NCI-H2227 (cell line): ENCODE measurements around the gene TTK.

ENCODE experiments used
- DNase-seq: peaks from one replicate; lab custom pipeline; 2025; ENCODE audit not compliant: unreplicated experiment; lab: John Stamatoyannopoulos, UW

The TTK gene

DNA sequence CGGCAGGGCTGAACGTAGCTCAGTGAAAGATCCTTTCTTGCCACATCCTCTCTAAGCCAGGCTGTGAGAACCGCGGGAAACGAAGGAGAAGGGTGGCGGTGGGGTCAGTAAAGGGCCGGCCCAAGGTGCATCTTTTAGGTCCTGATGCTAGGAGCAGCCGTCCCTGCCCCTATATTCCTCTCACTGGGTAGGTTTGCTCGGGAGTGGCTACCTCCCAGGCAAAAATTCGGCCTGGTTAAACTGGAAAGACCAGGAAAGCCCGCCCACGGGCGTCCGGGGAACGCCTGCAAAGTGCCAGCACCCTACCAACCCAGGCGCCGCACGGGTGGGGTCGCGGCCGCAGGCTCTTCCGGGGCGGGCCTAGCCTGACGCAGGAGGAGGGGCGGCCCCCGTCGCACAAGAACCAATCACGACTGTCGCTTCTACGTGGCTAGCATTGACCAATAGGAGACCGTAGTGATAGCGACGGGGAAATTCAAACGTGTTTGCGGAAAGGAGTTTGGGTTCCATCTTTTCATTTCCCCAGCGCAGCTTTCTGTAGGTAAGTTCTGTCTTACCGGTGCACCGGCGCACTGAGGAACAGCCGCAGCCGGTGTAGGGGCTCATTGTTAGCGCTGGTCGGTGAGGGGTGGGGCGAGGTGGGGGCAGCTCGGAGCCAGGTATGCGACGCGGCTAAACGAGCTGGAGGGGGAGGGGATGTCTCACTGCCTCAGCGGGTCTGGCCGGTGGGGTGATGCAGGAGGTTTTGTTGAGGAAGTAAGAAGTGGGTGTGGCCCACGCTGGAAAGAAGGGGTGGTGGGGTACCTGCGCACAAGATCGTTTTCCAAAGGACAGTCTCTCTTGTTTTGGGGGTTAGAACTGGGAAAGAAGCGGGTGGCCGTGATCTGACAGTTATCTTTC is at the start of gene TTK:
TSS of gene TTK (plus strand) at position 477 of the 900 bp plus-strand sequence. CDS start 1,195 bp downstream, outside the sequence.
- peak; percentile 93 for DNase-seq

DNA sequence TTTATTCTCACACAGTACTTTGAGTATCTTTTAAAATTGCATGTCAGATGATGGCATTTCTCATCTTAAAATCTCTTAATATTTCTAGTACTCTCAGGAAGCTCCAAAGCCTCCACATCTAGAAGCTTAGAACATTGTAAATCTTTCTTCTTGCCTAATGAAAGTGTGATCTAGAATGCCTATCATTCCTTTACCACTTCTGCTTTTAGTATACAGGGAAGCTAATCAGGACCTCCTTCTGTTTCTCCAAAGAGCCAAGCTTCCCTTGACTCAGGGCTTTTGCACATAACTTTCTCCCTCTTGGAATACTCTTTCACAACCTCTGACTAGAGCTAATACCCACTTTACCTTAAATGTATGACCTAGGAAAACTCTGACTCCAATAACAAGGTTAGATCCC is 49.6 kb upstream of the TTK start:
- no peak for DNase-seq

DNA sequence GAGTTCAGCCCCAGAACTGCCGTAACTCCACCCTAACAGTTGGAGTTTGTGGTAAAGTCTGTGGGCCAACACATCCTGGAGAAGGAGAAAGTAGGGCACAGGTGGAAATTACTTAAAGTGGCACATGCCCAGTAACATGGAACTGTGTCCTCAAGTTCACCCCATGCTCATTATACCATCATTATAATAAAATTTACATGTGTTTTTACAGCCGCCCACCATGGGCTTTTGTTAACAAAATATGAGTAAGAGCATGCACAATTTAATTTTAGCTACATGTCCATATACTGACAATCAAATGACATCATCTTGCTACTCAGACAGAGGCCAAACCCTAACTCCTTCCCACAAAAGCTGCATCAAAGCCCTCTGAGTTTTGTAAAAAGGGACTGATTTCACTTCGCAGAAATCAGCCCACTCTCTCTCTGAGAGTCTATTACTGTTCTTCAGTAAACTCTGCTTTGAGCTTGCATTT is 39.8 kb upstream of the TTK start:
- DNase-seq: no peak

DNA sequence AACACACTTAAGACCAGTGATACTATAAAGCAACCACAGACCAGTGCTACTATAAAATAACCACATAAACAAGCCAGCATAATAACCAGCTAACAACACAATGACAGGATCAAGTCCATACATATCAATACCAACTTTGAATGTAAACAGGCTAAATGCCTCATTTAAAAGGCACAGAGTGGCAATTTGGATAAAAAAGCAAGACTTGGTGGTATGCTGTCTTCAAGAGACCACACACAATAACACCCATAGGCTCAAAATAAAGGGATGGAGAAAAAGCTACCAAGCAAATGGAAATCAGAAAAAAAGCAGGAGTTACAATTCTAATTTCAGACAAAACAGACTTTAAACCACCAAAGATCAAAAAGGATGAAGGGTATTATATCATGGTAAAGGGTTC is 37.3 kb upstream of the TTK start:
- DNase-seq: no peak

DNA sequence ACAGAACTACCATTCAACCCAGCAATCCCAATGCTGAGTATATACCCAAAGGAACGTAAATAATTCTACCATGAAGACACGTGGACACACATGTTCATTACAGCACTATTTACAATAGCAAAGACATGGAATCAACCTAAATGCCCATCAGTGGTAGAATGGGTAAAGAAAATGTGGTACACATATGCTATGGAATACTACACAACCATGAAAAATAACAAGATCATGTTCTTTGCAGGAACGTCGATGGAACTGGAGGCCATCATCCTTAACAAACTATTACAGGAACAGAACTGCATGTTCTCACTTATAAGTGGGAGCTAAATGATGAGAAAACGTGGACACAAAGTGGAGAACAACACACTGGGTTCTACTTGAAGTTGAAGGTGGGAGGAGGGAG is 34.7 kb upstream of the TTK start:
- DNase-seq: no peak

DNA sequence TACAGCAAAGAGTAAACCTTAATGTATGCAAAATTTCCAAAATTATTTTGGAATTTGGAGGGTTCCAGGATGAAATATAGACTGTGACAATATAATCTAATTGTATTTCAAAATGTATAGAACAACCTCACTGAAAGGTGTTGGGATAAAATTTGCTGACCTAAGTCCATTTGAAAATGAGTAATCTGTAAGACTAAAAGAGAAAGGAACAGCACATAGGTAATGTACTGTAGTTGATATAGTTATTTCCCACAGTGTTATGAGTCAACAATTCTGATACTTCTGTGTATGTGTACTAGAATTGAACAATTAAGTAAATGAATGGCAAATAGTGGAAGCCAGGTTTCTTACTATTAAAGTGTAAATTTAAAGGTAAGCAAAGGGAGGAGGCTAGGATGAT is 33.3 kb upstream of the TTK start:
- no peak for DNase-seq

DNA sequence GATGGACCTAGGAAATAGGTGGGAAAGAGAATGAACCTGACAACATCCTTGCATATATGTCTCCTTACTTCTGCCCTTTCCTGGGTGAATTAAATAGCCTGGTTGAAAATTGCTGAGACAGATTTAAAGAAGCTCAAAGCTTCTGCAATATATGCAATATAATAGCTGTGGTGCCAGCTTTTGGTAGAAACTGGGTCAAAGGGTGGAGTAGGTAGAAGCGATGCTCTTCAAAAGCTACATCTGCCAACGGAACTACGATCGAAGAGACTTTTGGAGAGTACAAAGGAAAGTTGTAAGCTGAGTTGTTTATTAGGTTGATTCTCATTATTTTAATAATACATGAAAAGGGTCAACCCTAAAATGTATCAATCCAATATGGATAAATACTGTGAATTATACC is 22.8 kb upstream of the TTK start:
- no peak for DNase-seq

DNA sequence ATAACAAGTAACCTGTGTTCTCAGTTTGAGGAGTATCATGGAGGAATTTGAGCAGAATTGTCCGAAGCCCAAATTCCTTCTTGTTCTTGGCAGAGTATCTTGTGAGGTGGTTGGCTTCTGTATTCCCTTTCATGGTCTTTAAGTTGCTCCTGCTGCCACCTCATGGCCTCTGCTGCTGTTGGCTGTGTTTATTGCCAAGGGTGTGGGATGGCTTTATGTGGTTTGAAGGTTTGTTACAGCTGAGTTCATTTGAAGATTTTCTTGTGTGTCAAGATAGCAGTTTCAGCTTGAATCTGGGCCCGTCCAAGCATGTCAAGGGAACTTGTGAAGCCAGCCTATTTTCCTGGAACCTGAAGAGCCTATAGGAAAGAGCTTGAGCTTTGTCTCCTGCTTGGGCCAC is 20.2 kb upstream of the TTK start:
- DNase-seq: no peak

DNA sequence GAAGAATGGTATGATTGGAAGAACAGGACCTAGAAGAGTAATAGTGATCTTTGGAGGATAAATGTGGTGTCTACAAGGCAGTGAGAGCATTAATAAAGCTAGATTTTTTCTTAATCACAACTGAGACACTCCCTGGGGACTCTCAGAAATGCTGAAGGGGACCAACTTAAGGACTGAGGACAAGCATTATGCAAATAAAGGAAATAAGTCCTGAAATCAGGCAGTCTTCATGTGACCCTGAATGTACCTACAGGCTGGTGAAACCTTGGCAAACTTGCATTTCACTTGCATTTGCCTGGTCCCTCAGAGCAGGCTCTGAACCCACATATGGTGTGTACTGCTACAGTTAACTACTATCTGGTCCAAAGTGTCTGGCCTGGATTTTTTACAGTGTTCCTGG is 19.3 kb upstream of the TTK start:
- no peak for DNase-seq

DNA sequence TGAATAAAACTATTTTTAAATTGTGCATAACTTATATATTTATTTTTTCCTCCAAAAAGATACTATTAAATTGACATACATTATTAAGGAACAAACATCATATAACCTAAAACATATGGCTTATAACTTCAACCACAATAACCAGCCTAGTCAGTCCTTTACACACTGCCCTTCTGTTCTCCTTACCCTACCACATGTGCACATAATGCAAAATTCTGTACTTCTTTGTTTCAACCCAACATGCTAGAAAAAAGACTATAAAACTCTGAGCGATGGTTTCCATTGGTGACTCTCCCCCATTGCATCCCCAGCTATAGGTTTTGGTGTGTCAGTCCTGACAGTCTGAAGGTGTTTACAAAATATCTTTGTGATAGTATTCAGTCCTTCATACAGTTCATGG is 14.8 kb upstream of the TTK start:
- no peak for DNase-seq

DNA sequence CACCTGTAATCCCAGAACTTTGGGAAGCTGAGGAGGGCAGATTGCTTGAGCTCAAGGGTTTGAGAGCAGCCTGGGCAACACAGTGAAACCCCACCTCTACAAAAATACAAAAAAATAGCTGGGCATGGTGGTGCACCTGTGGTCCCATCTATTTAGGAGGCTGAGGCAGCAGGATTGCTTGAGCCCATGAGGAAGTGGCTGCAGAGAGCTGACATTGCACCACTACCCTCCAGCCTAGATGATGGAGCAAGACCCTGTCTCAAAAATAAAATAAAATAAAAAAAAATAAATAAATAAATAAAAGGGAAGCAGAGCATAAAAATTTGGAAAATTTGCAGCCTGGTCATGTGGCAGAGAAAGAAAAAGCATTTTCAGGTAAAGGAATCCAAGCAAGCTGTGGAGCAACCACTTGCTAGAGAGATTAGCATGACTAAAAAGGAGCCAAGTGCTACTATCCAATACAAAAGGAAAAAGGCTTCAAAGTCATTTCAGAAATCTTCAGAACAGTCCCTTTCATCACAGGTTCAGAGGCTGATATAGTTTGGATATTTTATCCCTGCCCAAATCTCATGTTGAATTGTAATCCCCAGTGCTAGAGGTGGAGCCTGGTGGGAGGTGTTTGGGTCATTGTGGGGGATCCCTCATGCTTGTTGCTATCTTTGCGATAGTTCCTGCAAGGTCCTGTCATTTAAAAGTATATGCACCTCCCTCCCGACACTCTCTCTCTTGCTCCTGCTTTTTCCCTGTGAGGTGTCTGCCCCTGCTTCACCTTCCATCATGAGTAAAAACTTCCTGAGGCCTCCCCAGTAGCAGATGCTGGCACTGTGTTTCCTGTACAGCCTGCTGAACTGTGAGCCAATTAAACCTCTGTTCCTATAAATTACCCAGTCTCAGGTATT is 11.2 kb upstream of the TTK start:
- no peak for DNase-seq

DNA sequence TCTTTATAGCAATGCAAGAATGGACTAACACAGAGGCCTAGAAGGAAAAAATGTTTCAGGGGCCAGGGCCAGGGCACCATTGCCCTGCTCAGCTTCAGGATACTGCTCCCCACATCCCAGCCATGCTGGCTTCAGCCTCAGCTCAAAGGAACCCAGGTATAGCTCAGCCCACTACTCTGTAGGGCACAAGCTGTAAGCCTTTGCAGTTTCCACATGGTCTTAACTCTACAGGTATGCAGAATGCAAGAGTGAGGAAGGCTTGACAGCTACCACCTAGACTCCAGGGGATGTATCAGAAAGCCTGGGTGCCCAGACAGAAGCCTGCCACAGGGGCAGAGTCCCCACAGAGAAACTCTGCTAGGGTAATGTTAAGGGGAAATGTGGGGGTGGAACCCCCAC is 10.5 kb upstream of the TTK start:
- DNase-seq: no peak

DNA sequence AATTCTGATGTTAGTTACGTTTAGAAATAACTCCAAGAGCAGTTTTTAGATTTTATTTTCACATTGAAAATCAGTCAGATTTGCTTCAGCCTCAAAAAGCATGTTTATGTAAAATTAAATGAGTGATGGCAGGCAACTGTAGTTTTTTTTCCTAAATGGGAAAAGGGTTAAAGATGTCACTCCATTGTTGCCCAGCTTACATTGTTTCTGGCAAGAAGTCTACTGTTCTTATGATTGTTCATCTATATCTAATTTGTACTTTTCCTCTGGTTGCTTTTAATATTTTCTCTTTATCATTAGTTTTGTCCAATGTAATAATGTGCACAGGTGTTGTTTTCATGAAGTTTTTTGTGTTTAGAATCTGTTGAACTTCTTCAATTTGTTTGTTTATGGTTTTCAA is 6.7 kb upstream of the TTK start:
- no peak for DNase-seq

DNA sequence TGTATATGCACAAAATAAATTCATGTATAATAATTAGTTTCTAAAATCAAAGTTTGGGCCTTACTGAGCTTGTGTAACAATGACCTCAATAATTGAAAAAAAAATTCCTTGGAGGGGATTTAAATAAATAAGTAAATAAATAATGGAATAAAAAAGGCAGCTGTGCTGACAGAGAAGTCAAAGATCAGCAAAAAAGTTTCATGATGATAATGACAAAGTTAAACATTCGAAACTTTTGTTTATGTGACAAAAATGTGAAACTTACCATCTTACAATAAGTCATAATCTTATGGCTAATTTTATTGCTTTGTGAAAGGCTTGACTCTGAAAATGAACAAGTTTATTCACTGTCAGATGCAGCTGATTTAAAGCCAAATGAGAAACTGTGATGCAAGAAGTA is 3.1 kb upstream of the TTK start:
- DNase-seq: no peak

DNA sequence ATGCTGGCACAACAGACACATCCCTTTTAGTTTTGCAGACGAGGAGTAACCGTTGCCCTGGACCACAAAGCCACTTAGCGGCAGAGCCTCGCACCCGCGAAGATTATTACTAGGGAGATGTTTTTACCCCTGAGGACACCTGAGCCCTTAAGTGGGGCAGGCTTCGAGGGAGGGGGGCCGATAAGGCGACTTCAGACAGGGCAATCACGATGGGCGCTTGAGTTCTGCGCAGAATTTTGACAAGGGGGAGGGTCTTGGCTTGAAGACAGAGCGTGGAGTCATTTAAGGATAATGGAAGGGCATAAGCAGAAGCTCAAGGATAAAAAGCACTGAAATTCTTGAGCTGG is 650 bp upstream of the TTK start:
- peak; percentile 62 for DNase-seq

DNA sequence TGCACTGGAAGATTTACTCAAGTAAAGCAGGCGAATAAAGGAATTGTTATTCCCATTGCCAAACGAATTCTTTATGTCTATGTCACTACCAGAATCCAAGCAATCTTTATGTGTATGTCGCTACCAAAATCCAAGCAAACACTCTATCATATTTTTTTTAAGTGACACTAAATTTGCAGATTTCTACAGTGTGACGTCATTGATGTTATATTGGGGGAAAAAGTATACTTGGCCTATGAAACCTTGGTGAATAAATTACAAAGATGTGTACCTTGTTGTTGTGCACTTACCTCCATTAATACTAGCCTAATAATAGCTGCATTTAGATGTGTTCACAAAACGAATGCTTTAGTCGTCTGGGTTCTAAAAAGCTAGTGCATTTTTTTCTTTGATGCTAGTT is 957 bp downstream of the TTK start:
- DNase-seq: no peak

DNA sequence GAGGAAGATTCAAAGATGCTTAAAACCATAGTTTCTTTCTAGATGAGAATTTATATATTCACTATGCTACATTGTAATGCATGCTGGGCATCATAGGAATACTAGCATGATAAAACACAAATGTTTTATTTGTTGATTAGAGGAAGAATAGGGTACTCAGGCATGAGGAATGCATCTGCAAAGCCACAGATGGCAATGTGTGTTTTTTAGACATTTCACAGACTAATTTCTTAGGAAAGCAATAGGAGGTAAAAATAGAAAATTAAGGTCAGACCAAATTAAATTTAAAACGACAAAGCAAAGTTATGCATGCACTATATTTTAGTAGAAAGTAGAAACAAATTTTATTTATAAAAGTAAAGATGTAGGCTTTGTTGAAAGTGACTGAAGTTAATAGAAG is 2.1 kb downstream of the TTK start:
- DNase-seq: no peak

DNA sequence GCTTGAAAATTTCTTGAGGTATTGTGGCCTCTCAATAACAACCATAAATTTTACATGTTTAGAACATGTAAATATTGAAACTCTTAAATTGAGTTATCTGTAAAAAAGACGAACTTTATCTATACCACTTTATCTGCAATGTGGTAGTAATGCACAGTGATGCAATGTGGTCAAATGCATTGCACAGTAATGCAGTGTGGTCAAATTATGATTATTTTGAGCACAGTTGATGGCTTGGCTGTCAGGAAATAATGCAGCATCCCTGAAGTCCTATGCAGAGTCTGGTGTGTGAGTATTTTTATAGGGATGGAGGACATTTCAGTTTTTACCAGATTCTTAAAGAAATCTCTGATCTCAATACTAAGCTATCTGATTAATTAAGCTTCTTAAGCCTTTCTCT is 5.1 kb downstream of the TTK start:
- no peak for DNase-seq

DNA sequence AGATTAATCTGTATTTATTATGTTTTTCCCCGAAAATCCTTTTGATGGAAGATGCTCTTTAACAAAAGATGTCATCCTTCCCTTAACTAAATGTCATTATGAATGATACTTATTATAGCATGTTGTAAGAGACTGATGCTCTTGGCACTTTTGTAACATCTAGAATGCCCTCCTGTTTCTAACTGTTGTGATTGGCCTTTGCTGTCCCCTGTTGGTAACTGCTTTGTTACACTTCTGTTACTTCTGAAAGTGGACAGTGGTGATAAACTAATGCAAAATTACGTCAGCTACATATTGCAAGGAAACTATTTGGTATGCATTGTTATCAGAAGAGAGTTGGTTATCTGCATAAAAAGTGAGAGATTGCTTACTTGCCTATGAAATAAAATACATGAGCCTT is 5.8 kb downstream of the TTK start:
- no peak for DNase-seq

DNA sequence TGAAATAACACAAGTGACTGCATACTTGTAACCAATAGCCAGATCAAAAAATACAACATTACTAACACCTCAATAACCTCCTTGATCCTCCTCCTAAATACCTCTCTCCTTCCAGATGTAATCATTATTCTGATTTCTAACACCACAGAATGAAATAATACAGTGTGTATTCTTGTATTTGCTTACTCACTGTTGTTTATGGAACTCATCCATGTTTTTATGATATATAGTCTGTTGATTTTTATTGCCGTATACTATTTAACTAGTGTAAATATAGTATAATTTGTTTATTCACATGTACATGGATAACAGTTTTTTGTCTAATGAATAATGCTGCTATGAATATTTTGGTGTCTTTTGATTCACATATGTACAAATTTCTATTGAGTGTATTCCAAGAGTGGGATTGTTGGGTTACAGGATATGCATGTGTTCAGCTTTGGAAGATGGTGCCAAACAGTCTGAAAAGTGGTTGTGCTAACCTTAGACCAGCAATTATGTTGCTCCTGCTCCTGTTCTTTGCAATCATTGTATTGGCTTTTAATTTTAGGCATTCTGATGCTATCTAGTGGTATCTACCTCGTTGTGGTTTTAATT is 11.5 kb downstream of the TTK start:
- DNase-seq: no peak

DNA sequence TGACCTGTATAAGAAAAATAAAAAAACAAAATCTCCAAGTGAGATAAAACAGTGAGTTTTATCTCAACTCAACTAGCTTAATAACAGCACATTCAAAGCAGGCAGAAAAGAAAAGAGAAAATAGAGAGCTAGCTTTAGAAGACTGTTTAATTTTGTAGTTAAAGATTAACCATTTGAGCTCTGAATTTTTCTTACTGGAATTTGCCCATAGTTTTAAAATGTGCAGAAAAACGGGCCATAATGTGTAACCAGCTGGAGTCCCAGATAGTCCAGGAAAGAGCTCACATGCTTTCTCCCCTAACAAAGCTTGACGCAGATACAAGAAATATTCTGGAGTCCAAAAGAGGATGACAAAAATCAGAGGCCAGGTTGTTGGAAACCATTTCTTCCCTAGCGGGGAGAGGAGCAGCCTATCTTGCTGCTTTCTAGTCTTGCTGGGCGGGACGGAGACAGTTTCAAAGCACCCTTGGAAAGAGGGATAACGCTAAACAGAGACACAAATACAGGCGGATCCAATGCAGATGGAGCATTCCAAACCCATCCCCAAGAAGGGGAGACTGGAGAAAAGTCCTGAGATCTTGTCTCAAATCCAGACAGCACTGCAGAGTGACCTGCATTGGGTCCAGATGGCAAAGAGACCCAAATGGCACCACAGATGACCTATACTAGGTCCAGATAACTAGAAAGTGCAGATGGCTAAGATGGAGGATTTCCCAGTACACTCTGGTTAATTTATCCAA is 16.1 kb downstream of the TTK start:
- DNase-seq: no peak
